ENCODE results near the gene ZCCHC14.
"Not testable (repeated sequence)": the region's sequence is repeated elsewhere in the genome, so short reads cannot be mapped to it uniquely, and the experiment has no call there.

ZCCHC14 gene

DNA sequence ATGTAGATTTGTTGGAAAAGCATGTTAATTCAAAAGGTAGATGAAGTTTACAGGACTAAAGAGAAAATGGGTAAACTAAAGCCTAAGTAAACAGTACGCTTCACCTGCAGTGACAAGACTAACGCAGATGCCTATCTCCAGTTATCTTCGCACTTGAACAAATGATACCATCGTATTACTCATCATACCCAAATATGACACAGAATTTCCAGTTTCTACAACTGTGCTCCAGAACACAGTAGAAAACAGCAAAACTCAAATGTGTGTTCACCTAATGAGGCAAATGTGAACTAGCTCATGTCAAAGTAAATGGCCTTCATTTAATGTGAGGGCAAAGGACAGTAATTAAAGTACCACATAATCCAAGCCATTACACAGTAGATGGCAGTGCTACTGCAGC is 7.0 kb downstream of the ZCCHC14 start:
- H3K27ac Mint-ChIP-seq; H3K9me3 Mint-ChIP-seq; intact Hi-C loops (cut with micrococcal nuclease); H3K4me3 Mint-ChIP-seq; H3K27me3 Mint-ChIP-seq: not testable (repeated sequence)
- Mint-ChIP-seq H3K4me1 (ENCODE audit: low read depth) (peaks cover 64% of the 10 kb centered on the region), H3K36me3 (ENCODE audit: low read depth) (peaks cover 29% of the 10 kb centered on the region)

DNA sequence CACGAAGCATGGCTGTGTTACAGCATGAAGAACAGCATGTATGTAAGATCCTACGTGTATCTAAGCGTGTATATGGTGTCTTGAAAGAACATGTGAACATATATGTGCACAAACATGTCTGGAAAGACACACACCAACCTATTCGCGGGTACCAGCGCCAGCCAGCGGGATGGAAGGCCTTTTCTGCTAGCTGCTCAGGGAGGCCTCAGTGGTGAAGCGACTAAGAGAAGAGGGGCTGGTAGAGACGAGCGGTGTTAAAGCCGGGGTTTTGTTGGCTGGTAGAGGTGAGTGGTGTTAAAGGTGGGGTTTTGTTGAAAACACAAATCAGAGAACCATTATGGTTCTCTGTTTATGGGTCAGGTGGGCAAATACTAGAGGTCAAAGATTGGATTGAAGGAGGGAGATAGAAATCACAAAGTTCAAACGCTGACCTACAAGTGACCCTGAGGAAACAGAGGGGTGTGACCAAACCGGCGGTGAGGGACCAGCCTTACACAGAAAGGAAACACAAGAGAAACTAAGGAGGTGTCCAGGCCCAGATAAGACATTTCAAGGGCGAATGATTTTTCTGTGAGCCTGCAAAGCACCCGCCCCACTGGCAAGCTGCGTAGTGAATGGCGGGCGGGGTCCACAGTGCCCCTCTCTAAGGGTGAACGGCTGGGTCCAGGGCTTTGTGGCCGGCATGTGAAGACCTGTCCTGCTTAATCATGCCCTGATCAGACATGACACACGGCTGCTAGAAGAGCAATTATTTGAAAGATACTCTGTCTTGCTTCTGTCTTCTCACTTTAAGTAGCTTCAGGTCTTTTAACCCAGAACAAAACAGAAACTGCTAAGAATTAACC is 8.1 kb downstream of the ZCCHC14 start:
- H3K27me3 Mint-ChIP-seq: peaks cover 1% of the 10 kb centered on the region
- H3K9me3 Mint-ChIP-seq: no peaks in the 10 kb centered on the region
- no peak overlapping the region for H3K4me3 Mint-ChIP-seq
- H3K36me3 Mint-ChIP-seq (ENCODE audit: low read depth): peaks cover 26% of the 10 kb centered on the region
- H3K4me1 Mint-ChIP-seq (ENCODE audit: low read depth): peaks cover 57% of the 10 kb centered on the region
- intact Hi-C loops (cut with micrococcal nuclease): no loop called here
- no peak overlapping the region for H3K27ac Mint-ChIP-seq

DNA sequence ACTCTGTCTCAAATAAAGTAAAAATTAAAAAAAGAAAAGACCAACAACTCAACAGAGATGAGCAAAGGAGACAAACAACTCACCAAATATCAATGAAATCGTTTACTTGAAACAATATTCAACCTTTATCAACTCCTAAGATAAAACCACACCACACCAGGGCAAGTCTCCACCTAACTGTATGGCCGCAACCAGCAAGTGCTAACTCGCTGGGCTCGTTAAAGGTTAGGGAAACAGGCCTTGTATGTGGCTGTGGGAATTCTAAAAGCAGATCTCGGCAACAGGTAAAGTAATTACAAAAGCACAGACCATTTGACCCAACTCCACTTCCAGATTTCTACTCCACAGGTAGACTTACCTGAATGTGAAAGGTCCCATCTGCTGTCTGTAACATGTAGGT is 9.3 kb downstream of the ZCCHC14 start:
- Mint-ChIP-seq H3K4me1 (ENCODE audit: low read depth) (peaks cover 44% of the 10 kb centered on the region), H3K27ac (no peak overlapping the region), H3K9me3 (no peaks in the 10 kb centered on the region), H3K27me3 (no peaks in the 10 kb centered on the region), H3K36me3 (ENCODE audit: low read depth) (peaks cover 26% of the 10 kb centered on the region), H3K4me3 (no peak overlapping the region)
- intact Hi-C loops (cut with micrococcal nuclease): no loop called here

DNA sequence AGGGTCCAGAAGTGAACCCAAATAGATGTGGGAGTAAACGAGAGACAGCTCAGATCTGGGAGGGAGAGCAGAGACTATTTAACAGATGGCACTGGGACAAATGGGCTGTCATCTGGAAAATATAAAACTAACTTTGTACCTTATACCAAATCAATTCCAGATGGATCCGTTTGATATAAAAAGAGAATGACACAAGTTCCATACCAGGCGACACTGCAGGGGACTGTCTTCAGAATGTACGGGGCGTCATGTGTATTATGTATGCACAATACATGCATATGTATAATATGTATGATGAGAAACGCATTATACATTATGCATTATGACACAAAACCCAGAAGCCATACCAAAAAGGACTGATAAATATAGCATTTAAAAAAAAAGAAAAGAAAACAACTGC is 10.2 kb downstream of the ZCCHC14 start:
- H3K27me3 Mint-ChIP-seq; H3K27ac Mint-ChIP-seq; H3K9me3 Mint-ChIP-seq; intact Hi-C loops (cut with micrococcal nuclease); H3K4me3 Mint-ChIP-seq: not testable (repeated sequence)
- H3K4me1 Mint-ChIP-seq (ENCODE audit: low read depth): peaks cover 40% of the 10 kb centered on the region
- H3K36me3 Mint-ChIP-seq (ENCODE audit: low read depth): peaks cover 30% of the 10 kb centered on the region

DNA sequence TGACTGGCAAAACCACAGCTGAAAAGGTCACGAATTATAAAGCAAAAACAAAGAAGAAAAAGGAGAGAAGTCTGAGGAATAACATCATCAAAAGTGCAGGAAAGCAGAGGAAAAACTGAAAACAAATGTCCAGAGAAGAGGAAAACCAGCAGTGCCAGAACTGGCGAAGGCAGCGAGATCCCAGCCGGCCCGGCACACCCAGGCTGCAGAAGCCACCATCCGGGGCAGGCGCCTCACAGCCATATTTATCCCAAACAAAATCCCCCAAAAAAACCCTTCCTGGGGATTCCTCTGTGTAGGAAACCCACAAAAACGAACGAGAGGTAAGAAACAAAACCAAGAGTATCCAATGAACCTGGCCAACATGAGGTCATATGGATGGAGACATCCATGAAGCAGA is 10.6 kb downstream of the ZCCHC14 start:
- H3K4me1 Mint-ChIP-seq (ENCODE audit: low read depth): peaks cover 36% of the 10 kb centered on the region
- intact Hi-C loops (cut with micrococcal nuclease): no loop called here
- H3K9me3 Mint-ChIP-seq: no peaks in the 10 kb centered on the region
- H3K4me3 Mint-ChIP-seq: no peak overlapping the region
- H3K27ac Mint-ChIP-seq: peak overlapping the region; percentile 51
- peaks cover 32% of the 10 kb centered on the region for H3K36me3 Mint-ChIP-seq (ENCODE audit: low read depth)
- H3K27me3 Mint-ChIP-seq: no peaks in the 10 kb centered on the region

DNA sequence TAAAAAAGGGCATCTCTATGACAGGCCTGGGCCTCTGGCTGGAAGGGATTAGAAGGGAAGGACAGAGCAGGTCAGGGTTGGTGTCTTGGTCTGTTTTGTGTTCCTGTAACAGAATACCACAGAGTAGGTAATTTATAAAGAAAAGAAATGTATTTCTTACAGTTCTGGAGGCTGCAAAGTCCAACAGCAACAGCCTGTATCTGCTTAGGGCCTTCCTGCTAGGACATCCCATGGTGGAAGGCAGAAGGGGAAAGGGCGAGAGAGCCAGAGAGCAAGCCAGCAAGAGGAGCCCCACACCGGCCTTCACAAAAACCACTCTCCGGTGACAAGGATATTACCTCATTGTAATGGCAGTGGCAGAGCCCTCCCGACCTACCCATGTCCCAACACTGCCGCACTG is 11.1 kb downstream of the ZCCHC14 start:
- H3K4me3 Mint-ChIP-seq; intact Hi-C loops (cut with micrococcal nuclease); H3K27me3 Mint-ChIP-seq; H3K9me3 Mint-ChIP-seq: not testable (repeated sequence)
- Mint-ChIP-seq H3K36me3 (ENCODE audit: low read depth) (peaks cover 33% of the 10 kb centered on the region), H3K27ac (peak overlapping the region; percentile 51), H3K4me1 (ENCODE audit: low read depth) (peaks cover 31% of the 10 kb centered on the region)

DNA sequence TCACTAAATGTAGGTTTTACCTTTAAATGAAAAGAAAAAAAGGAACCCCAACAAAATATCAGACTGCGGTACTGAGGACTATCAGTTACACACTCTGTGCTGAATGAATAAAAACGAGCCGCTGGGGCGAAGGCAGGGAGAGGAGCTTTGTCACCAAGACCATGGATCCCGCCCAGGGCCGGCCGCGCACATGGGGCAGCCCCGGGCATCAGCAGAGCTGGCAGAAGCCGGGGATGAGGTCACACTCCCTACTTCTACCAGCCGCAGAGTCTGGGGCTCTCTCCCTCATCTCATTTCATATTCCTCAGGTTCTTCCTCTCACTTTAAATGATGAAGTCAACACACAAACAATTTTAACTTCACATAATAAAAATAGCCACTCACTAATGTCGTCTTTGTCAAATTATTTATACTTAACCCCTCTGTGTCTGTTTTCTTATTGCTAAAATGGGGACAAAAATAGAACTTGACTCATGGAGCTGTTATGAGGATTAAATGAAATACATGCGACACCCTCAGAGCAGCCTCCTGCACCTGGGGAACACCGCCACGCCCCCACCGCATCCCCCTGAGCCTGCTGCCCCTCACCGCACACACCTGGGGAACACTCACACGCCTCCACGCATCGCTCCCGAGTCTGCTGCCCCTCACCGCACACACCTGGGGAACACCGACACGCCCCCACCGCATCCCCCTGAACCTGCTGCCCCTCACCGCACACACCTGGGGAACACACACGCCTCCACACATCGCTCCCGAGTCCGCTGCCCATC is 15.4 kb downstream of the ZCCHC14 start:
- intact Hi-C loops (cut with micrococcal nuclease); H3K9me3 Mint-ChIP-seq; H3K27ac Mint-ChIP-seq; H3K4me3 Mint-ChIP-seq; H3K27me3 Mint-ChIP-seq: not testable (repeated sequence)
- Mint-ChIP-seq H3K4me1 (ENCODE audit: low read depth) (peaks cover 19% of the 10 kb centered on the region), H3K36me3 (ENCODE audit: low read depth) (peaks cover 42% of the 10 kb centered on the region)

DNA sequence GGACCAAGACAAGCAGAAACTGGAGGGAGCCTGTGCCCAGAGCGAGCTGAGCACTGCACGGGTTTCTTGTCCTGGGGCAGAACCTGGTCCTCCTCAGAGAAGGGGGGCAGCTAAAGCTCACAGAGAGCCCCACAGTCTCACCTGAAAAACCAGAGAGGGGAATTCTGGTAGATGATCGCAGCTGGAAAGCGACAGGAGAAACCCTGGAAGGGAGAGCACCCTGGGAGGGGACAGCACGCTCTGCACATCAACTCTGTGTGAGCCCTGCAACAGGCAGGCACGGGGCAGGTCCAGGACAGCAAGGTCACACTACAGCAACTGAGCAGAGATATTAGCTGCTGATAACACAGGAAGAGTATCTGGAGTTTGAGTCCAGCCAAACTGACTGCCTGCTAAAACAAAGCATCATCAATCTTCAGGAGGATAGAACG is 18.2 kb downstream of the ZCCHC14 start:
- Mint-ChIP-seq H3K4me3 (no peak overlapping the region), H3K27me3 (no peaks in the 10 kb centered on the region), H3K9me3 (no peaks in the 10 kb centered on the region), H3K27ac (no peak overlapping the region), H3K4me1 (ENCODE audit: low read depth) (peaks cover 7% of the 10 kb centered on the region), H3K36me3 (ENCODE audit: low read depth) (peaks cover 41% of the 10 kb centered on the region)
- intact Hi-C loops (cut with micrococcal nuclease): no loop called here

DNA sequence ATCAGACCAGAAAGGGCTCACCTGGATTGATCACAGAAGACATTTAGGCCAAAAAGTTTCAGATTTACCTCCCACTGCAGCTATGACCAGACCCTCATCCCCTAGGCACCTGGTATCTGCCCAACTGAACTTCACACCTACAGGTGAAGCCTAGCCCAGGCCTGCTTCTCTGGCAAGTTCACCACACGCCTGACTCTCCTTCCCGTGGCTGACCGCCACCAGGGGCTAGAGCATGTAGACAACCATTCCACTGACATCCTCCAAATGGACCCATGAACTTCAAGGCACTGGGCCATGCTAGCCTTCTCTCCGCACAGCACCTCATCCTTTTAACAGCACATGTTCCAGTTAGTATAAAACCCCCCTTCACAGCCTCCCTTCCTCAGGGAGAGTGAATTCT is 18.8 kb downstream of the ZCCHC14 start:
- intact Hi-C loops (cut with micrococcal nuclease): no loop called here
- Mint-ChIP-seq H3K27me3 (no peaks in the 10 kb centered on the region), H3K9me3 (no peaks in the 10 kb centered on the region), H3K4me3 (no peak overlapping the region), H3K27ac (no peak overlapping the region), H3K4me1 (ENCODE audit: low read depth) (peaks cover 7% of the 10 kb centered on the region), H3K36me3 (ENCODE audit: low read depth) (peaks cover 41% of the 10 kb centered on the region)

DNA sequence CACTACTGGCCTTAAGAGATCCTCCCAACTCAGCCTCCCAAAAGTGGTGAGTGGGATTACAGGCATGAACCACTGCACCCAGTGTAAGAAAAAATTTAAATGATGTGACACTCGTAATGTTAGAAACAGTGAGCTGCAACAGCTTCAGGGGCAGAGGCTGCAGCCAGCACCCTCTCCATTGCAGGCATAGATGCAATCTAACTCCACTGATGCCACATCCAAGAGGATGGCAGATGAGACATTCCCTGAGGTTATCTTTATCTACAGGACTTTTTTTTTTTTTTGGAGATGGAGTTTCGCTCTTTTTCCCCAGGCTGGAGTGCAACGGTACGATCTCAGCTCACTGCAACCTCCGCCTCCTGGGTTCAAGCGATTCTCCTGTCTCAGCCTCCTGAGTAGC is 19.9 kb downstream of the ZCCHC14 start:
- Mint-ChIP-seq H3K36me3 (ENCODE audit: low read depth) (peaks cover 39% of the 10 kb centered on the region), H3K4me1 (ENCODE audit: low read depth) (peaks cover 7% of the 10 kb centered on the region), H3K9me3 (no peaks in the 10 kb centered on the region), H3K27ac (no peak overlapping the region), H3K27me3 (no peaks in the 10 kb centered on the region), H3K4me3 (no peak overlapping the region)
- intact Hi-C loops (cut with micrococcal nuclease): no loop called here

DNA sequence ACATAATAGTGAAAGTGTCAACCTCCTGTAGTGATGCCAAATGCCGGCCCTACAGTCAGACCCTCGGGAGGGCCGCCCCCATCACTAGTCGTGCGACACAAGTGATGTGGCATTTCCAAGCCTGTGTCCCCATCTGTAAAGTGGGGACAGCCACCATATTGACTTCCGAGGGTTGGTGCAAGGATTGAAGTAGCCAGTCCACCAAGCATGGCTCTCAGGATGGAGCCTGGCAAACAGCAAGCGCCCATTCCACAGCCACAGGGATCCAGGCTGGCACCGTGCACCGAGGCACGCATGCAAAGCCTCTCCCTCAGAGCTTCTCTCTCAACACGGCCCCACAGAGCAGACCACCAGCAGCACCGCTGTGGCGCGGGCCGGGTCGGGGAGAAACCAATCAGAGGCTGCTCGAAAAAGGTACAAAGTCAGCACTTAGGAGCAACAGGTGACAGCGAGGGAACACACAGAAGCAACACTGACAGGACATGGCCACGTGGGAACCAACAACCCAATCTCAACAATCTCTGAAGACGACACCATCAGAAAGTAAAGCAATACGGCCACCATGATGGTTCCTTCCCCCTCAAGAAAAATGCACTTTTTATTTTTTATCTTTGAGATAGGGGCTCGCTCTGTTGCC is 20.6 kb downstream of the ZCCHC14 start:
- H3K9me3 Mint-ChIP-seq: no peaks in the 10 kb centered on the region
- H3K27me3 Mint-ChIP-seq: no peaks in the 10 kb centered on the region
- H3K4me1 Mint-ChIP-seq (ENCODE audit: low read depth): peaks cover 7% of the 10 kb centered on the region
- H3K36me3 Mint-ChIP-seq (ENCODE audit: low read depth): peaks cover 35% of the 10 kb centered on the region
- intact Hi-C loops (cut with micrococcal nuclease): no loop called here
- no peak overlapping the region for H3K27ac Mint-ChIP-seq
- H3K4me3 Mint-ChIP-seq: no peak overlapping the region

DNA sequence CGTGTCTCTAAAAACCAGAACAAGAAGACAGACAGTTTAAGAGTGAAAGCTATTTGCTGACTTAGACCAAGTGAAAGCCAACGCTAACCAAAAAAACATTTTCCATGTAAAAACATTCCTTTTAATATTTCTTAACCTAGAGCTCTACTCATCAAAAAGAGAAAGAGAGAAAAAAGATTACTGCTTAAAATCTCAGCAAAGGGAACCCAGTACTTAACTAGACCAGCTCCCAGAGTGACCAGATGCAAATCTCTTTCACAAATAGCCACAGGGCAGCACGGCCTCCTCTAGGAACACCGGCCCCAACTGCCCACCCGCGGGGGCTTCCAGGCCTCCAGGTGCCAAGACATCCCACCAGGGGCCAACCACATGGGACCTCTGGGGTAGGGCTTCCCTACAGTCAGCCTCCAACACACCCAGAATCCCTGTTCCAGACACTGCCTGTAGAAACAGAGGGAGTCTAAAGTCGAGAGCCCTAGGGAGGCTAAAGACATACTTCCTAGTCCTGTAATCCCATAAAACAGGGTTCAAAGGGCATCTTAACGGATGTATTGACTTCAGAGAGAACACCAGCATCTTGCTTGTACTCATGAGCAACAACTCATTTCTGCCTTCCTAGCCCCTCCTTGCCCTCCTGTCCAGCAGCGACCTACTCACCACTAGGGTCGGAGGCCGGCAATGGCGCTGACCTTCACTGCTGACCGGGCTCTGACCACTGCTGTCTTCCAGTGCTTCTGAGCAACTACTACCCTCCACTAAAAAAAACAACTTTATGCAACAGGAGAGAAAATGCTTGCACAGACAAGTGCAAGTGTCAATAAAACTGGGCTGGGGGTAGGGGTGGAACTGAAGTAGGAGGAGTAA is 21.3 kb downstream of the ZCCHC14 start:
- Mint-ChIP-seq H3K27ac (peak overlapping the region; percentile 20), H3K4me3 (no peak overlapping the region), H3K4me1 (ENCODE audit: low read depth) (peaks cover 12% of the 10 kb centered on the region), H3K27me3 (no peaks in the 10 kb centered on the region), H3K9me3 (no peaks in the 10 kb centered on the region), H3K36me3 (ENCODE audit: low read depth) (peaks cover 32% of the 10 kb centered on the region)
- intact Hi-C loops (cut with micrococcal nuclease): no loop called here

DNA sequence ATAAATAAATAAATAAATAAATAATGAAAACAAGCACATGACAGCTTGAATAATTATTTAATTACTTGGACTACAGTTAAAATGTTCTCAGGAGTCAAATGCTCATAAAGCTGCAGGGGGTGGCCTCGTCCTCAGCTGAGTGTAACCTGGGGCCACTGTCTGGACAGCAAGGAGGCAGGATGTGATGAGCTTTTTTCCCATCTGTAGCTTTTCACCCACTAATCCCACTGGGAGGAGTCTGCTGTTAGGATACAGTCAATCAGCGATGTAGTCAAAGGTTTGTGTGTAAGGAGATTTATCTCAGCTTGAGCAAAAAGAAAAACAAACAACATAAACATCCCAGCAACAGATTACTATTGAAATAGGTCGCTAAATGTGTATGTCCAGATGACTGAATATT is 22.5 kb downstream of the ZCCHC14 start:
- peaks cover 15% of the 10 kb centered on the region for H3K4me1 Mint-ChIP-seq (ENCODE audit: low read depth)
- no peaks in the 10 kb centered on the region for H3K27me3 Mint-ChIP-seq
- intact Hi-C loops (cut with micrococcal nuclease): no loop called here
- no peaks in the 10 kb centered on the region for H3K9me3 Mint-ChIP-seq
- H3K27ac Mint-ChIP-seq: no peak overlapping the region
- peaks cover 26% of the 10 kb centered on the region for H3K36me3 Mint-ChIP-seq (ENCODE audit: low read depth)
- H3K4me3 Mint-ChIP-seq: no peak overlapping the region

All from dendritic cell treated with granulocyte-macrophage colony-stimulating factor and Interleukin-4, amounts not matched to agents 40 ng/mL and 50 ng/mL, for 4 days (primary cell).